ENCODE results near the gene HLCS.

Gene HLCS

DNA sequence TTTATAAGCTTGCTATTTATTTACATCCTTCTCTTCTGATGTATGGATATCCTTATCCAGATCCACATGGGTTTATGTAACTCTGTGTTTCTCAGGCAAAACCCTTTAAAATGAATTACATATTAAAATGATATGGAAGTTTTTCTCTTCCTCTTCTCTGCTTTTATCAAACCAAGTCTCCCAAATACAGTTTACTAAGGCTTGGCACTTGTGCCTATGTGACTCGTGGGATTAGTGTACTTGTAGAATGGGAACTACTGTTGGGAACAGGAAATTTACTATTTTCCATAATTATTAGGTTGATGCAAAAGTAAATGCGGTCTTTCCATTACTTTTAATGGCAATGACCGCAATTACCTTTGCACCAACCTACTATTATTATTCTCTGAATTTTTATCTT, 252.7 kb downstream of the HLCS start:
- DNase-seq = no peak

- DNase-seq = no peak
Measured at GRCh38 chr21:36710729-36711048, 255.8 kb downstream of the HLCS start.

DNA sequence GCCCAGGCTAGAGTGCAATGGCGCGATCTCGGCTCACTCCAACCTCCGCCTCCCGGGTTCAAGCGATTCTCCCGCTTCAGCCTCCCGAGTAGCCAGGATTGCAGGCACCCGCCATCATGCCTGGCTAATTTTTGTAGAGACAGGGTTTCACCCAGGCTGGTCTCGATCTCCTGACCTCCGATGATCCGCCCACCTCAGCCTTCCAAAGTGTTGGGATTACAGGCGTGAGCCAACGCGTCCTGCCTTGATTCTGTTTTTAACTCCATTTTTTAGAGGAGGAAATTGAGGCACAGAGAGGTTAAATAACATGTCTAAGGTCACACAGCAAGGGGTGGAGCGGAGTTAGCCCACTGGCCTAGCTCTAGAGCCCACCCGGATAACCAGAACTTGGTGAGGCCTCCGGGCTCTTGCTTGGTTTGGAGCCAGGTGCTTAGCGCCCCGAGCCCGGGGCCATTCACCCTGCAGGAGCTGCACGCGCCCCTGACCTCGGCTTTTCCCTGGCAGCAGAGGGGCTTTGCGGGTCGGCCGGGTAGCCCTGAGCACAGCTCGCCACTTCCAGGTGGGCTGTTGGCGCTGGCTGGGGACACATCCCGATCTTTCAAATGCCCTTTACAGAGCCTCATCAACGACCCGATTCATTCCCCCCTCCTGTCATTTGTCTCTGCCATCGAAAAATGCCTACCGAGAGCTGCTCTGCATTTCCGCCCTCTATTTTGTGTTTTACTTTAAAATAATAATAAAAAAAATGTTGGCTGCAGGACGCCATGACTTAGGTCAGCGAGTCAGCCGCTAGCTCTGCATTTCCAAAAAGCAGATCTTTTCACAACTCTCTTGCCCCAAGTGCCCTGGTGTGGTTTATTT, 256.4 kb downstream of the HLCS start:
- no peak for DNase-seq

- DNase-seq = no peak
Measured at GRCh38 chr21:36709030-36709867, 257.2 kb downstream of the HLCS start.

DNA sequence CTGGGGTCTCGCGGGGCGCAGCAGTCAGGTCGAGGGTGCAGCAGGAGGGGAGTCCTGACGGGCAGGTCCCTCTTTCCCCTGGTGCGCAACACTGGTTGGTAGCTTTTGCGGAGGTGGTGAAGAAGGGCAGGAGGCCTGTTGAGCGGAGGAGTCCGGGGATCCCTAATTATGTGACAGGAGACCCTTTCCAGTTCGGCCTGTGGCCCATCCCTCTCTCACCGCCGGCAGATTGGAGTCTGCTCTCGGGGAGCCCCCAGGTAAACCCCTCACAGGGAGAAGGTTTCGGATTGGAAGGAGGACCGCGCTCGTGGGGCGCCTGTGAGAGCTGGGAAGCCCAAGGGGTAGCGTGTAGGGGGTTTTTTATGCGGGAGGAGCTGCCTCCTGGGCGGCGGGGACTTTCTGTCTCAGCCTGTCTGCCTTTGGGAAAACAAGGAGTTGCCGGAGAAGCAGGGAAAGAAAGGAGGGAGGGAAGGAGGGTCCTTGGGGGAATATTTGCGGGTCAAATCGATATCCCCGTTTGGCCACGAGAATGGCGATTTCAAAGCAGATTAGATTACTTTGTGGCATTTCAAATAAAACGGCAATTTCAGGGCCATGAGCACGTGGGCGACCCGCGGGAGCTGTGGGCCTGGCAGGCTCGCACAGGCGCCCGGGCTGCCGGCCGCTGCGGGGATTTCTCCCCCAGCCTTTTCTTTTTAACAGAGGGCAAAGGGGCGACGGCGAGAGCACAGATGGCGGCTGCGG, 258.0 kb downstream of the HLCS start:
- DNase-seq = no peak

GRCh38 chr21:36707763-36708285, 258.6 kb downstream of the HLCS start:
- no peak for DNase-seq

DNA sequence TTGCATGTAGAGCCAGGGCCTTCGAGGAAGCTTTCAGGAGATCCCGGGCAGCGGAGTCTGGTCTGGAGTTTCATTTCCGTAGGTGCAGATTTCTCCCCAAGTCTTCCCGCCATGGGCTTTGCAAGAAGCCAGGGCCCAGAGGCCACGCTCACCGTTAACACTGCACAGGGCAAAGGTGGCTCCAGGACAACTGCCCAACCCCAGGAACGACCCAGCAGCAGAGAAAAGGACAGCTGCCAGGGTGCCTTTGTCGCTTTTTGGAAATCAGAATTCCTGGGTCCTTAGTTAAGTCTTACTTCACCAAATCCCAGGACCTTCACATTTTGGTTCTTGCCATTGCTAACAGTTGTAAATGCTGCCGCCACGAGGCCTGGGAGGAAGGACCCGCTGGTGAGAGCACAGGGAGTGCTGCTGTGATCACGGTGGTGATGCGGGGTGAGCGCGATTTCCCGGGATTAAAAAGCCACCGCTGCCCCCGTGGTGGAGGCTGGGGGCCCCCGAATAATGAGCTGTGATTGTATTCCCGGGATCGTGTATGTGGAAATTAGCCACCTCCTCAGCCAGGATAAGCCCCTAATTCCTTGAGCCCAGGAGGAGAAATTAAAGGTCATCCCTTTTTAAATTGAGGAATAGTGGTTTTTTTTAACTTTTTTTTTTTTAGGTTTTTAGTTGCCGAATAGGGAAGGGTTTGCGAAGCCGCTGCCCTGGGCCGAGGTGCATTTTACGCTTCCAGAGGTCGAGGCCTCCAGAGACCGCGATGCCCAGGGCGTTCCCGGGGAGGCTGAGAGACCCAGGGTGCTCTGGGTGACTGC, 259.3 kb downstream of the HLCS start:
- no peak for DNase-seq

DNA sequence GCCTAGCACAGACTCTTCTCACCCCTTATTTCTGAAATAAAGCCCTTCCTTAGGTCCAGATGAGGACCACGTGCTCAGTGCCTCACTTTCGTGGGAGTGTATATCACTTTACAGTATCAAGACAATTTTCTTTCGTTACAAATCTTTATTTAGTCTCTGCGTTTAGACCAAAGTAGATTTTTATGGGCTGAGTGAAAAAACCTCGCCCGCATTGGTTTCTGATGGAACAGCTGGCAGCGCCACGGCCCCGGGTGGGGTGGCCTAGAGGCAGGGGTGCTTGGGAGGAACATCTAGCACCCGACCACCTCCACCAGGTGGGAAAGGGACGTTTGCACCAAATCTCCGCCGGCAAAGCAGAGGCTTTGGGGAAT, 260.0 kb downstream of the HLCS start:
- DNase-seq = no peak

GRCh38 chr21:36705679-36706481, 260.6 kb downstream of the HLCS start:
- no peak for DNase-seq

DNA sequence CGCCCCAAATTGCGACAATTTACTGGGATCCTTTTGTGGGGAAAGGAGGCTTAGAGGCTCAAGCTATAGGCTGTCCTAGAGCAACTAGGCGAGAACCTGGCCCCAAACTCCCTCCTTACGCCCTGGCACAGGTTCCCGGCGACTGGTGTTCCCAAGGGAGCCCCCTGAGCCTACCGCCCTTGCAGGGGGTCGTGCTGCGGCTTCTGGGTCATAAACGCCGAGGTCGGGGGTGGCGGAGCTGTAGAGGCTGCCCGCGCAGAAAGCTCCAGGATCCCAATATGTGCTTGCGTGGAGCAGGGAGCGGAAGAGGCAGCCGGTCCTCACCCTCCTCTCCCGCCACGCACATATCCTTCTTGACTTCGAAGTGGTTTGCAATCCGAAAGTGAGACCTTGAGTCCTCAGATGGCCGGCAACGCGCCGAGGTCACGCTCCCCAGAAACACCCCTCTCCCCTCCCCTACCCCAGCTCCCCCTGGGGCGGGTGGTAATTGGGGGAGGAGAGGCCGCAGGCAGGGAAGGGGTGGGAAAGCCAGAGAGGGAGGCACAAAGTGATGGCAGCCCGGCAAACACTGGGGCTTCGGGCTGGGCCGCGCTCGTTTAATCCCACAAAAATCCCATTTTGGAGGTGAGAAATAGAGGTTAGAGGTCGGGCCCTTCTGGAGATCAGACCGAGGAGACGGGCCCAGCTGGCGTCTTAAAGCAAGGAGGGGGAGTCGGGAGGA, 261.4 kb downstream of the HLCS start:
- DNase-seq = no peak

DNA sequence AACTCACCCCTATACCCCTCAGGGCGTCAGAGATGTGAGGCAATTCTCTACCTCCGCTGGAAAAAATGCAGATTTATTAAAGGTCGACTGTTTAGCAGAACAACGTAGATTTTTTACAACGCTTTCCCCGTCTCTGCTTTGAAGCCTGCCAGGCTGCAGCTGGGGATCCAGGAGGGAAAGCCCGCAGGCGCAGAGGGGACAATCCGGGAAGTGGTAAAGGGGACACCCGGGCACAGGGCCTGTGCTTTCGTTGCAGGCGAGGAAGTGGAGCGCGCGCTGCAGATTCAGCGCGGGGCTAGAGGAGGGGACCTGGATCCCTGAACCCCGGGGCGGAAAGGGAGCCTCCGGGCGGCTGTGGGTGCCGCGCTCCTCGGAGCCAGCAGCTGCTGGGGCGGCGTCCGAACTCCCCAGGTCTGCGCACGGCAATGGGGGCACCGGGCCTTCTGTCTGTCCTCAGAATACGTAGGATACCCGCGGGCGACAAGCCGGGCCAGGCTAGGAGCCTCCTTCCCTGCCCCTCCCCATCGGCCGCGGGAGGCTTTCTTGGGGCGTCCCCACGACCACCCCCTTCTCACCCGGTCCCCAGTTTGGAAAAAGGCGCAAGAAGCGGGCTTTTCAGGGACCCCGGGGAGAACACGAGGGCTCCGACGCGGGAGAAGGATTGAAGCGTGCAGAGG, 262.1 kb downstream of the HLCS start:
- DNase-seq = no peak

DNA sequence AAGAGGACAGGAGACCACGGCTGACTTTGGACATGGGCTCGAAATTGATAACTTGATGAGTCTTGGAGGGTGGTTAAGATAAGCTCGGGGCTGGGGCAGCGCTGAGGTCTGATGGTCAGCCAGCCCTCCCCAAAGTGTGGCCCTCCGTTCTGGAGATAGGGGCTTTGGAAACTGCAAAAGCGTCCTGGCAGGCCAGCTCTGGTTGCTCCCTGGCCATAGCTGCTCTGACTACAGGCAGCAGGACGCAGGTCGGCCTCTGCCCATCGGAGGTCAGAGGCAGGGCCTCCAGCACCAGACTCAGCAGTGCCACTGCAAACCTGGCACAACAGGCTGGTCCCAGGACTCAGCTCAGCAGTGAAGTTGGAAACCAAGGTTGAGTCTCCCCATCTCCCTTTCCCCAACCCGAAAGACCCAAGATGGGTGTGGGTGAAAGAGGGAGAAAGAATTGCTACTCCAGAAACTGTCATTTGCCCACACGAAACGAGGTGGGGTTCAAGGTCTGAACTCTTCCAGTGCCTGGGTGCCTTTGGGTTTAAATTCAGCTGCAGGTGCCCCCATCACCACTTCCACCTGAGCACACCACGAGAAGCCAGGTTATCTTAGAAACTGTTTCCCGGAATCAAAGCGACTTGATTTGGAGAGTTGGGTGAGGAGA, 262.7 kb downstream of the HLCS start:
- DNase-seq = no peak

DNA sequence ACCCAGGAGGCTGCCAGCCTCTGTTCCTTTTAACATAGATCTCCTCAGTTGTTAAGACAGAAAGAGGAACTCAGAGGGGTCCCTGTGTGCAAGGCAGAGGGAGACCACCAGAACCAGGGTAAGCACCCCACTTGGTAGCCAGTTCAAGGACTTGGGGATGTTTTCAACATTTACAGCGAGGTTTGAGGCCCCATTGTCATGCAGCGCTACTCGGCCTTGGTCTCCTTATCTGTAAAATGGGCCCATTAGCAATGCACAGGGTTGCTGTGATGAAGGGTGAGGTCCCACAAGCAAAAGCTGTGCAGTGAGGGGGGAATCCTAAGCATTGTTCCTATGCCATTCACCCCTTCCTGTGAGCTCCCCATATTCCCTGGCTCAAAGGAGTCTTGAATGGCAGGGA, 263.3 kb downstream of the HLCS start:
- no peak for DNase-seq

- no peak for DNase-seq
Measured at GRCh38 chr21:36702622-36702968, 263.9 kb downstream of the HLCS start.

GRCh38 chr21:36701756-36702621, 264.5 kb downstream of the HLCS start:
- no peak for DNase-seq

- no peak for DNase-seq
Measured at GRCh38 chr21:36700971-36701755, 265.3 kb downstream of the HLCS start.
